B cell (primary cell): ENCODE measurements around the gene SERTM1. TPM values are rescaled to one million over a fixed set of nuclear protein-coding genes. Genes with fewer than 3 reads are reported as not detected.

Experiments
- ATAC-seq: fragments of 200-7000 bp; cut with Tn5 transposase; one replicate; pipeline ENCODE4 v1.10.0; 2021; ENCODE audit warnings: low read depth, mild to moderate bottlenecking, moderate number of reproducible peaks, moderate library complexity
- CTCF ChIA-PET: fragments of 350-600 bp; sonication (Branson Sonifier 250); formaldehyde crosslinking; loops from one replicate; lab custom pipeline; 2021; ENCODE audit warnings: antibody characterized with exemption, inconsistent platforms; lab: Charles Lee
- POLR2A ChIA-PET: fragments of 350-600 bp; sonication (Branson Sonifier 250); formaldehyde crosslinking; loops from one replicate; lab custom pipeline; 2021; ENCODE audit warnings: antibody characterized with exemption; lab: Charles Lee
- DNase-seq: peaks from one replicate; pipeline ENCODE4 v3.0.0; 2013
- H2AFZ ChIP-seq: 2 replicates; pipeline ENCODE4 v1.6.1; 2012; ENCODE audit warnings: mild to moderate bottlenecking, low read depth, low read length; ENCODE audit not compliant: insufficient read depth, poor library complexity, severe bottlenecking
- H3K27ac ChIP-seq, 2 donors: 1 replicate in 1 of 2; 2 replicates in 1 of 2; pipeline ENCODE4 v1.5.1; 2012 to 2013; ENCODE audit warnings: low read length in 2 of 2, mild to moderate bottlenecking in 2 of 2, moderate library complexity in 1 of 2
- H3K27me3 ChIP-seq, 4 experiments: fragments of 200-600 bp in 1 of 4; sonication (generic) in 1 of 4; replicated peaks in 1 of 4; 1 replicate in 2 of 4; 2 replicates in 2 of 4; pipeline versions ENCODE4 v1.6.1 to v1.7.0; 2013 to 2016; ENCODE audit warnings: low read length in 3 of 4, mild to moderate bottlenecking in 2 of 4, mixed read lengths in 1 of 4, moderate library complexity in 1 of 4; ENCODE audit not compliant: insufficient read depth in 4 of 4, control insufficient read depth in 3 of 4; ENCODE audit errors: control extremely low read depth in 1 of 4
- H3K36me3 ChIP-seq, 2 experiments: replicated peaks in 1 of 2; 1 replicate in 1 of 2; 2 replicates in 1 of 2; pipeline versions ENCODE4 v1.6.1 to v1.7.1; 2013; ENCODE audit warnings: low read length in 1 of 2; ENCODE audit not compliant: insufficient read depth in 2 of 2, control insufficient read depth in 1 of 2; ENCODE audit errors: control extremely low read depth in 1 of 2, extremely low read depth in 1 of 2
- H3K4me1 ChIP-seq, 2 donors: fragments of 200-600 bp in 1 of 2; sonication (generic) in 1 of 2; 1 replicate in 1 of 2; 2 replicates in 1 of 2; pipeline versions ENCODE4 v1.5.1 to v1.6.1; 2013 to 2017; ENCODE audit warnings: low read length in 2 of 2; ENCODE audit not compliant: control insufficient read depth in 2 of 2, insufficient read depth in 2 of 2
- H3K4me2 ChIP-seq: replicated peaks from 2 replicates; pipeline ENCODE3; 2012; ENCODE audit warnings: mild to moderate bottlenecking, low read depth, low read length; ENCODE audit not compliant: poor library complexity, severe bottlenecking
- H3K4me3 ChIP-seq, 5 experiments: fragments of 200-600 bp in 1 of 5; sonication (generic) in 1 of 5; 1 replicate in 3 of 5; 2 replicates in 2 of 5; pipeline versions ENCODE4 v1.5.1 to v1.7.0; 2011 to 2016; ENCODE audit warnings: low read length in 4 of 5, mild to moderate bottlenecking in 4 of 5, low read depth in 2 of 5, control low read depth in 1 of 5, moderate library complexity in 1 of 5; ENCODE audit not compliant: insufficient read depth in 1 of 5; ENCODE audit errors: control extremely low read depth in 1 of 5, extremely low read depth in 1 of 5
- H3K79me2 ChIP-seq: fragments of 200-600 bp; sonication (generic); one replicate; pipeline ENCODE4 v1.6.0; 2016; ENCODE audit warnings: low read length; ENCODE audit not compliant: control insufficient read depth, insufficient read depth
- H3K9ac ChIP-seq: fragments of 200-600 bp; sonication (generic); 2 replicates; pipeline ENCODE4 v1.6.1; 2017; ENCODE audit warnings: mild to moderate bottlenecking, low read length, moderate library complexity
- H3K9me3 ChIP-seq, 3 donors: one replicate each; pipeline versions ENCODE4 v1.6.1 to v1.7.1; 2013; ENCODE audit warnings: low read length in 2 of 3; ENCODE audit not compliant: control insufficient read depth in 2 of 3, insufficient read depth in 1 of 3; ENCODE audit errors: control extremely low read depth in 1 of 3
- H4K20me1 ChIP-seq: 2 replicates; pipeline ENCODE4 v1.6.0; 2012; ENCODE audit warnings: mild to moderate bottlenecking, low read length; ENCODE audit not compliant: insufficient read depth, control insufficient read depth, poor library complexity, severe bottlenecking
- H3K27ac Mint-ChIP-seq: one replicate; pipeline ENCODE4 v1.8.0; 2021; ENCODE audit warnings: mixed read lengths
- H3K27me3 Mint-ChIP-seq: one replicate; pipeline ENCODE4 v1.8.0; 2021; ENCODE audit warnings: mixed read lengths
- H3K4me1 Mint-ChIP-seq: one replicate; pipeline ENCODE4 v1.8.0; 2021; ENCODE audit warnings: mixed read lengths
- H3K4me3 Mint-ChIP-seq: one replicate; pipeline ENCODE4 v1.8.0; 2021; ENCODE audit warnings: mixed read lengths
- H3K9me3 Mint-ChIP-seq: one replicate; pipeline ENCODE4 v1.8.0; 2022; ENCODE audit warnings: mixed read lengths; ENCODE audit not compliant: insufficient read depth
- EZH2 ChIP-seq: IDR thresholded peaks from 2 replicates; pipeline ENCODE4 v1.6.1; 2012; ENCODE audit warnings: borderline replicate concordance, low read depth, mild to moderate bottlenecking, moderate library complexity, low read length; ENCODE audit not compliant: insufficient read depth, poor library complexity, severe bottlenecking
- WGBS: methylation state at CpG from one replicate; pipeline ENCODE4 v1.1.5; 2013; ENCODE audit warnings: missing lambda C conversion rate; ENCODE audit not compliant: insufficient coverage; 5-methylcytosine and 5-hydroxymethylcytosine counted together
- intact Hi-C: fragments of 100-400 bp; cut with micrococcal nuclease; formaldehyde crosslinking; loops from one replicate; pipeline ENCODE4 v1.10.0; 2022
- polyA plus RNA-seq: library from polyadenylated mRNA; depleted of rRNA; stranded (reverse); fragments of >200 nt; gene quantifications from 2 replicates; pipeline ENCODE4 v1.2.3, GENCODE V29; 2012
- total RNA-seq, 2 donors: library from RNA; stranded (reverse); fragments of 120-200 nt in 1 of 2; gene quantifications; 1 replicate in 1 of 2; 2 replicates in 1 of 2; pipeline versions ENCODE4 v1.2.3 to v1.2.4, GENCODE V29; 2013 to 2022
- TF ChIP-seq, protein P1 (sequence below): fragments of 200-600 bp; IDR thresholded peaks from one replicate; pipeline ENCODE4 v1.8.0; 2022; ENCODE audit warnings: antibody characterized with exemption, mild to moderate bottlenecking

Gene SERTM1
- total and polyA plus RNA-seq, 2 donors (not counting 1 experiment from before 2014, with no cell fraction given), result not detected

DNA sequence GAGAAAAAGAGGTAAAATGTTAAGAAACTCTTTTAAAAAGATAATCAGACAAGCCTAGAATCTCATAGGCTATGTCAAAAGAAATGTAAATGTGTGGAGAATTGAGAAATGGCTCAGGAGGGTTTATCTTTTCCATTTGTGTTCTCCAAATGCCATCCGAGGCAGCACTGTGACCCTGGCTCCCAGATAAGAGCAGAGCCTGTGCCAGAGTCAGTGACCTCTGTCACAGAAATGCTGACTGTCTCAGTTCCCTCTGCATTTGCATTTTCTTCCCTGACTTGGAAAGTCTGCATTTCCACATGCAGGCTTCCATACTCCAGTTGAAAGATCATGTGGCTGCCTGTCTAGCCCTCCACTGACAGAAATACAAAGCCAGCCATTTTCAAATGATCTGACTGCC lies 42.0 kb downstream of the SERTM1 start:
- H3K4me3 ChIP-seq, result no peak overlapping the region

DNA sequence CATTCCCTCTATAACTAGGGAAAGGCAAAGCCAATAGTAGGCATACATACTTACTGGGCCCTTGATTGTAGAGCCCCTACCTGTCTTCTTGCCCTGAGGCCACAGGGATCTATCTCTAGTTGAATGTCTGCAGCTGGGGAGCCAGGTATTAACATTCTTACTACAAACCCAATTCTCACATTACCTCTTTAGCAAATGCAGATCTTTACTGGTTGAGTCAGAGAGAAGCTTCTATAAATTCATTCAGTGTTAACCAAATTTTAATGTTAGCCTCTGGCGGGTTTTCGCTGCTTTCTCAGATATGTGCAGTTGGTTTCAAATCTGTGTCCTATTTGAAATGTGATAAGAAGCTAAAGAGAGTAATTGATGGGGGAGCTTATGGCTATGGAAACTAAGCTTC lies 43.2 kb downstream of the SERTM1 start:
- DNase-seq (no peak), ATAC-seq (no peak)
- Histone ChIP-seq H3K27ac (no peak overlapping the region), H3K4me1 (no peaks in the 10 kb centered on the region), H3K9ac (no peak overlapping the region), H3K79me2 (no peaks in the 10 kb centered on the region), H3K9me3 (no peaks in the 10 kb centered on the region), H2AFZ (no peak overlapping the region), H3K4me2 (no peak overlapping the region), H3K27me3 (no peaks in the 10 kb centered on the region), H3K36me3 (no peaks in the 10 kb centered on the region), H4K20me1 (no peaks in the 10 kb centered on the region), H3K4me3 (no peak overlapping the region)
- intact Hi-C loops, result no loop called here
- Mint-ChIP-seq H3K27ac (no peak overlapping the region), H3K9me3 (no peaks in the 10 kb centered on the region), H3K4me1 (no peaks in the 10 kb centered on the region), H3K27me3 (peaks cover 25% of the 10 kb centered on the region), H3K4me3 (no peak overlapping the region)
- ChIA-PET POLR2A (no interaction called here), CTCF (interaction anchor here (1.2 to 1.8 kb wide), 2 partner anchors 12 to 18 kb away, joined by 4 to 7 read pairs; no protein-coding TSS in a partner anchor)
- TF ChIP-seq, protein P1, sequence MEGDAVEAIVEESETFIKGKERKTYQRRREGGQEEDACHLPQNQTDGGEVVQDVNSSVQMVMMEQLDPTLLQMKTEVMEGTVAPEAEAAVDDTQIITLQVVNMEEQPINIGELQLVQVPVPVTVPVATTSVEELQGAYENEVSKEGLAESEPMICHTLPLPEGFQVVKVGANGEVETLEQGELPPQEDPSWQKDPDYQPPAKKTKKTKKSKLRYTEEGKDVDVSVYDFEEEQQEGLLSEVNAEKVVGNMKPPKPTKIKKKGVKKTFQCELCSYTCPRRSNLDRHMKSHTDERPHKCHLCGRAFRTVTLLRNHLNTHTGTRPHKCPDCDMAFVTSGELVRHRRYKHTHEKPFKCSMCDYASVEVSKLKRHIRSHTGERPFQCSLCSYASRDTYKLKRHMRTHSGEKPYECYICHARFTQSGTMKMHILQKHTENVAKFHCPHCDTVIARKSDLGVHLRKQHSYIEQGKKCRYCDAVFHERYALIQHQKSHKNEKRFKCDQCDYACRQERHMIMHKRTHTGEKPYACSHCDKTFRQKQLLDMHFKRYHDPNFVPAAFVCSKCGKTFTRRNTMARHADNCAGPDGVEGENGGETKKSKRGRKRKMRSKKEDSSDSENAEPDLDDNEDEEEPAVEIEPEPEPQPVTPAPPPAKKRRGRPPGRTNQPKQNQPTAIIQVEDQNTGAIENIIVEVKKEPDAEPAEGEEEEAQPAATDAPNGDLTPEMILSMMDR, result no peak
- no peak for TF ChIP-seq EZH2
- WGBS, result no CpG with 5 or more reads among the region's 2 CpGs

More for the DNA sequence above, 42.0 kb downstream of the SERTM1 start:
- Mint-ChIP-seq H3K27ac (no peak overlapping the region), H3K9me3 (no peaks in the 10 kb centered on the region), H3K27me3 (peaks cover 18% of the 10 kb centered on the region), H3K4me3 (no peak overlapping the region), H3K4me1 (no peaks in the 10 kb centered on the region)
- Histone ChIP-seq H3K27ac (no peak overlapping the region), H2AFZ (no peak overlapping the region), H3K36me3 (no peaks in the 10 kb centered on the region), H3K4me1 (no peaks in the 10 kb centered on the region), H4K20me1 (no peaks in the 10 kb centered on the region), H3K27me3 (no peaks in the 10 kb centered on the region), H3K79me2 (no peaks in the 10 kb centered on the region), H3K4me2 (no peak overlapping the region), H3K9ac (no peak overlapping the region), H3K9me3 (no peaks in the 10 kb centered on the region)
- ChIA-PET CTCF (no interaction called here), POLR2A (no interaction called here)
- WGBS, result 100% methylated on average over 1 of the region's 1 CpG
- no peak for TF ChIP-seq EZH2
- TF ChIP-seq, protein P1, result no peak
- intact Hi-C loops, result no loop called here
- ATAC-seq (no peak), DNase-seq (no peak)
